ENCODE data around the gene NDUFS7. TPM values are rescaled to one million over a fixed set of nuclear protein-coding genes. Genes with fewer than 3 reads are reported as not detected.

NDUFS7 gene
- total RNA-seq, 1 experiment from 2014 or later, result 83.9 TPM

DNA sequence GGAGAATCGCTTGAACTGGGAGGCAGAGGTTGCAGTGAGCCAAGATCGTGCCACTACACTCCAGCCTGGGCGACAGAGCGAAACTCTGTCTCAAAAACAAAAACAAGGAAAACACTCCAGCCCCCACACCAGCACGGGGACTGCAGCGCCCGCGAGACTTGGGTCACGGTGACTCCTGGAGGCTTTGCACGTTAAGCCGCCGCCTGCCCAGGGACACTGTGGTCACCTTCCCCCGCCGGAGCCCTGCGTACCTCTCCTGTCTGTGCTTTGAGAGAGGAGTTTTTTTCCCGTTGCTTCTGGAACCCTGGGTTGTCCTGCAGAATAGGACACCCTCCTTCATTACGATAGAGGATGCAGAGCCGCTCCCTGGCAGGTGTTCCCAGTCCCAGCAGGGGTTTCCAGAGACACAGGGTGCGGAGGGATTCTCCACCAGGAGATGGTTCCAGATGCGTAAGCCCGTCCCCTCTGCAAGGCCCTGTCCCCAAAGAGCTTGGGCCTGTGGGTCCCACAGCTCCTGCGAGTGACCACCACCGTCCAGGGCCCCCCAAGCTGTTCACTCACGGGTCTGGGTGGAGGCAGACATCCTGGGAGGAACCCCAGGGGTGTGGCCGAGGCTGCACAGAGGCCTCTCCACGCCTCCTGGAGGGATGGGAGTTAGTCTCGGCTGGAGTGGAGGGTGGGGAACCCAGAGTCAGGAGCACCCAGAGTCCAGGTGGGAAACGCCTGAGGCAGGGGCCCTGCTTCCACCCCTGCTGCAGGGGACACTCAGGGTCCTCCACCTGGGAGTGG, 42.8 kb upstream of the NDUFS7 start:
- Mint-ChIP-seq H3K27ac (no peak overlapping the region), H3K27me3 (ENCODE audit: low read depth) (peaks cover 4% of the 10 kb centered on the region), H3K9me3 (no peaks in the 10 kb centered on the region), H3K4me1 (peaks cover 0 to 3% of the 10 kb centered on the region in 2 experiments; a peak in 2 of 4 replicates), H3K4me3 (no peak overlapping the region), H3K36me3 (ENCODE audit: insufficient read depth in 1 of 3, low read depth in 3 of 3) (no peaks in the 10 kb centered on the region)
- Histone ChIP-seq H3K23me2 (ENCODE audit: insufficient read length, low read depth, low read length, poor library complexity, severe bottlenecking) (no peaks in the 10 kb centered on the region), H3K4ac (ENCODE audit: low read depth, low read length) (no peak overlapping the region), H3K18ac (ENCODE audit: insufficient read length, low read depth, low read length) (no peak overlapping the region), H2BK12ac (ENCODE audit: insufficient read length, low read depth, low read length) (no peak overlapping the region), H3K56ac (ENCODE audit: insufficient read length, low read depth, low read length) (no peak overlapping the region), H2BK20ac (ENCODE audit: low read depth, low read length, poor library complexity, severe bottlenecking) (no peak overlapping the region), H3K4me1 (ENCODE audit: insufficient read depth, low read length) (no peaks in the 10 kb centered on the region), H3K14ac (ENCODE audit: insufficient read depth, low read length) (no peak overlapping the region), H2BK15ac (ENCODE audit: low read depth, low read length) (no peak overlapping the region), H2AFZ (ENCODE audit: low read length) (no peak overlapping the region), H3T11ph (ENCODE audit: low read length) (no peak overlapping the region), H2BK5ac (ENCODE audit: insufficient read length, low read length) (no peak overlapping the region), H3K79me1 (ENCODE audit: insufficient read depth, low read depth, low read length, poor library complexity, severe bottlenecking) (no peaks in the 10 kb centered on the region), H3K27me3 (ENCODE audit: insufficient read depth, low read length) (no peaks in the 10 kb centered on the region), H4K20me1 (ENCODE audit: control insufficient read depth, insufficient read depth, insufficient read length) (no peaks in the 10 kb centered on the region), H2AK5ac (ENCODE audit: insufficient read length, low read length) (no peak overlapping the region), H4K91ac (ENCODE audit: insufficient read length, low read depth, low read length) (no peak overlapping the region), H2BK120ac (ENCODE audit: low read depth, low read length, poor library complexity, severe bottlenecking) (no peak overlapping the region), H4K5ac (ENCODE audit: insufficient read length, low read depth, low read length) (no peak overlapping the region), H3K9me3 (ENCODE audit: control insufficient read depth, low read depth, low read length) (no peaks in the 10 kb centered on the region), H4K8ac (replicated peaks; ENCODE audit: insufficient read length, low read depth, low read length) (no peak overlapping the region), H3K4me2 (ENCODE audit: insufficient read depth, insufficient read length, low read length) (no peak overlapping the region), H3K79me2 (ENCODE audit: insufficient read depth, low read length) (no peaks in the 10 kb centered on the region), H3K23ac (ENCODE audit: insufficient read length, low read depth, low read length) (no peak overlapping the region), H3K9ac (ENCODE audit: extremely low read depth, insufficient read length, low read length) (no peak overlapping the region), H3K27ac (ENCODE audit: insufficient read length, low read depth, low read length) (no peak overlapping the region)
- DNase-seq, result no peak
- WGBS (ENCODE audit: extremely low coverage, insufficient read length, low lambda C conversion rate), result no CpG with 5 or more reads among the region's 28 CpGs
- TF ChIP-seq, protein P1, sequence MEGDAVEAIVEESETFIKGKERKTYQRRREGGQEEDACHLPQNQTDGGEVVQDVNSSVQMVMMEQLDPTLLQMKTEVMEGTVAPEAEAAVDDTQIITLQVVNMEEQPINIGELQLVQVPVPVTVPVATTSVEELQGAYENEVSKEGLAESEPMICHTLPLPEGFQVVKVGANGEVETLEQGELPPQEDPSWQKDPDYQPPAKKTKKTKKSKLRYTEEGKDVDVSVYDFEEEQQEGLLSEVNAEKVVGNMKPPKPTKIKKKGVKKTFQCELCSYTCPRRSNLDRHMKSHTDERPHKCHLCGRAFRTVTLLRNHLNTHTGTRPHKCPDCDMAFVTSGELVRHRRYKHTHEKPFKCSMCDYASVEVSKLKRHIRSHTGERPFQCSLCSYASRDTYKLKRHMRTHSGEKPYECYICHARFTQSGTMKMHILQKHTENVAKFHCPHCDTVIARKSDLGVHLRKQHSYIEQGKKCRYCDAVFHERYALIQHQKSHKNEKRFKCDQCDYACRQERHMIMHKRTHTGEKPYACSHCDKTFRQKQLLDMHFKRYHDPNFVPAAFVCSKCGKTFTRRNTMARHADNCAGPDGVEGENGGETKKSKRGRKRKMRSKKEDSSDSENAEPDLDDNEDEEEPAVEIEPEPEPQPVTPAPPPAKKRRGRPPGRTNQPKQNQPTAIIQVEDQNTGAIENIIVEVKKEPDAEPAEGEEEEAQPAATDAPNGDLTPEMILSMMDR (conservative IDR thresholded peaks at IDR 0.05), result no peak
